Kidney glomerular epithelial cell (primary cell): ENCODE results near the gene MAST4.

ENCODE experiments used
- DNase-seq: peaks from one replicate; lab custom pipeline; 2025; lab: John Stamatoyannopoulos, UW

MAST4 gene

DNA sequence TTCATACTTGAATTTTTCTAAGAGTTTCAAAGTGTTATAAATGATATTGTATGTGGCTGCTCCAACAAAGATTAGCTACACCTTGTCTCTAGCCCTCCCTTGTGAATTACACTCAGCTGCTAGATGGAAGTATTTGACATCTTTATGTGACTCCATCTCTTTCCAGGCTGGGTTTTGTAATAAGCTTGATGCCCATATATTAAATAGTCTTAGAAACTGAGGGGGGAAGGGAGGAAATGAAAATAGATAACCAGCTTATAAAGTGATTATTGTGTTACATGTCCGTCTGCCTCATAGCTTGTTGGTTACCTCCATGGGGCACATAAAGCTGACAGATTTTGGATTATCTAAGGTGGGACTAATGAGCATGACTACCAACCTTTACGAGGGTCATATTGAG lies 537.0 kb downstream of the MAST4 start:
- no peak for DNase-seq

GRCh38 chr5:67133776-67134175 lies 537.6 kb downstream of the MAST4 start:
- DNase-seq = no peak

DNA sequence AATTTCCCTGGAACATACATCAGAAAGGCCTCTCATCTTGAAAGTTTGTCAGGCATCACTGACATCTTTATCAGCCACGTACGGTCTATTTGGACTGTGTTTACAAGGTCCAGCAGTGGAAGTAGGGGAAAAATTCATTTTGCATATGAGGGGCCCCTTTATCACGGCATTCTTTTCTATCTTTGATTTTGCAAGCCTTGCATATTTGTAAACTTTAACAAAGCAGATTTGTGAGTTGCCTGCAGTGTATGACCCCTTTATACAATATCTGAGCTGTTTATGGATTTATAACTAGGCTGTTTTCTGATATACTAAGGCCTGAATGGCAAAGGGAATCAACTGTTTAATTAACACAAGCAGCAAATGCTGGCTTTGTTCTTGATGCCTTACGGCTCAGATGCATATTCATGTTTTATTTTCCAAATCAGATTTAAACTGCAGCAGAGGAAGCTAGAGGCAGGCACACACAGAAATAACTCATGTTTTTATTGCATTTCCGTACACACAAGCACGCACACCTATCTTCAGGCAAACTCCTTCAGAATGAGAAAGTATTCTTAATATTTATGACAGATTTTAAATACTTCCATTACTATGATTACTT lies 539.3 kb downstream of the MAST4 start:
- no peak for DNase-seq

- no peak for DNase-seq
These were observed 542.8 kb downstream of the MAST4 start for GRCh38 chr5:67139030-67139429.

DNA sequence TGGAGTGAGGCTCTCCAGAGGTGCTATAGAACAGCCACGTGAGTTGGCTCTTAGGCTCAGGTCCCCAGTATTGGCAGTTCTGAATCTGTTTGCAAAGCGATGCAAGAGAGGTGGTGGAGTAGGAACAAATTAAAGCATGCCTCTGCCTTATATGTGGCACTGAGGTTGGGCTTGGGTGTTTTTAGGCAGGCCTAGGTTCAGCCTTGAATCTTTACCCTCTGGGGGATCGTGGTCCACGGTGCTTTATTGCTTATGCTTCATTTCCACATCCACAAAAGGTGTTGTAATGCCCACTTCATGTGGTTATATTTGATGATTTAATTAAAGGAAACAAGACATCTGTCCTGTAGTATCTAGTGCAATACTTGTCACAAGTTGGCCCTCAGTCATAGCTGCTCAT lies 544.2 kb downstream of the MAST4 start:
- no peak for DNase-seq

DNA sequence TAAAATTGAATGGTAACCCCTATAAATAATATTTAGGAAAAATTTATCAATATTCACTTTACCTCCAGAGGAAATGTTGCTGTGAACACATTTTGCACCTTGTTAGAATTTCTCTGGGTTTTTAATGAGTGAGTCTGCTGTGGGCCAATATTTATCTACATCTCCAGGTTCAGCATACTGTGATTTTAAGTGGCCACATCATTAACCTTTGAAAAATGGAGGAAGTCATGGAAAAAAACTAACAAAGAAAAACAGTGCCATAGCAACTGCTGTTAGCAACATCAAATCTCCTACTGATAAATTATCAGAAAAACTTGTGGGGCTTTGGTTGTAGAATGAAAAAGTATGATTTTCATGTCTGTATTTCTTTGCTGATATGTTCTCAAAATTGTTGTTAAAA lies 545.5 kb downstream of the MAST4 start:
- no peak for DNase-seq

DNA sequence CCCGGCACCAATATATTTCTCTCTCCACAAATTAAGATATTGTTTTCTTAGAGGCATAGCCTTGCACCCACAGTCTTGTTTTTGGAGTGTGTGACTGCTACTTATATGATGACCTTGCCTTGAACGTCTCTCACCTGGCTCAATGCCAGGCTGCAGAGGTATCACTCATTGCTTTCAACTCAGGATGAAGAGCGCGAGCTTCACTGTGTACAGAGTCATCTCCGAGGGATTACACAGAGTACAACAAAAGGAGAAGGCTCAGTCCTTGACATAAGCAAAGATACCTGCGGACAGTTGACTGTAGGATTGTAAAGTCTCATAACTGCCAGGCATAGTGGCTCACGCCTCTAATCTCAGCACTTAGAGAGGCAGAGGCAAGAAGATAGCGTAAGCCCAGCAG lies 546.6 kb downstream of the MAST4 start:
- DNase-seq = no peak

DNA sequence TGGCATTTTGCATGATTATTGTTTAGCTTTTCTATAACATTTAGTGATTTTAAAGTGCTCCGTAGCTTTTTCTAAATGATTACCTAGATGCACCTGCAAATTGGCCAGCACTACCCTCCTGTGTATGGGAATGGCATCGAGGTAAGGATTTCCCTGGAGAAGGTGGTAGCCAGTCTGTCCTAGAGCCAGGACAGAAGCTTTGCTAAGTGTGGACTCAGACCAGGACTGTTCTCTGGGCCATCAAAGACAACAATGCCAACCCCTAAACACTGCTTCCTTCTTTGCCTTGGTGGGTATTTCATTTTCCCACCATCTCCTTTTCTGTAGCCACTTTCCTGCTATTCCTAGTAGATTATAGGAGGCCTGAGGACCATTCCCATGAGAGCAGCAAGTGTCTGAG lies 547.4 kb downstream of the MAST4 start:
- no peak for DNase-seq

- DNase-seq = no peak
These were observed 548.0 kb downstream of the MAST4 start for GRCh38 chr5:67144183-67144639.

- DNase-seq = no peak
These were observed 550.4 kb downstream of the MAST4 start for GRCh38 chr5:67146574-67146973.

GRCh38 chr5:67146981-67147380 lies 550.8 kb downstream of the MAST4 start:
- no peak for DNase-seq

DNA sequence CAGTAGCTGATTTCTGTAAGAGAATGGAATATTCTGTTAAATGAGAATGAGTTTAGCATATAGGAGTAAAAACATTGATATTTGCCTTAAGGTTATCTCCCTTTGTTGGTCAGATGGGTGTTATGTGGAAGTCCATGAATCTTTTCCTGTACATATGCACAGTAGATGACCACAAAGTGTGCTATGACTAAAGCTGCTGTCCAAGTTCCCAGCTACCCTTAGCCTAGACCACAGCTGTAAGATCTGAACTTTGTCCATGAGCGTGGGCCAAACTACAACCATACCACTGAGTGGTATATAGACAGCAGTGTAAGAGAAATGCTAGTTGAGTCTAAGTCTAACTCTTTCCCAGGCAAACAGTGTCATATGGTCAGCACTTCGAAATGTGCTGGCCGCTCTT lies 551.6 kb downstream of the MAST4 start:
- DNase-seq = no peak

GRCh38 chr5:67149057-67149950 lies 553.1 kb downstream of the MAST4 start:
- DNase-seq = no peak

- no peak for DNase-seq
These were observed 553.8 kb downstream of the MAST4 start for GRCh38 chr5:67149951-67150523.

DNA sequence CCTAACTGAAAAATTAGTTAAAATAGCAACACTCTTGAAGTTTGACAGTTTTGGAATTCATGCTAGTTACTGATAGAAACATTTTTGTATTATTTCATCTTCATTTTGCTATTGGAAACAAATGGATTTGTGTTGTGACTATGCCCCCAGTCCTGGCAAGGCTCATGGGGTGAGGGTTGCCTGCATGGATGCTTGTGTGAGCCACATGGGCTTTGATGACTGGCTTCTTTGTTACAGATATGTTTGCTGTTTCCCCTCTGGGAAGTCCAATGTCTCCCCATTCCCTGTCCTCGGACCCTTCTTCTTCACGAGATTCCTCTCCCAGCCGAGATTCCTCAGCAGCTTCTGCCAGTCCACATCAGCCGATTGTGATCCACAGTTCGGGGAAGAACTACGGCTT lies 556.2 kb downstream of the MAST4 start:
- no peak for DNase-seq

DNA sequence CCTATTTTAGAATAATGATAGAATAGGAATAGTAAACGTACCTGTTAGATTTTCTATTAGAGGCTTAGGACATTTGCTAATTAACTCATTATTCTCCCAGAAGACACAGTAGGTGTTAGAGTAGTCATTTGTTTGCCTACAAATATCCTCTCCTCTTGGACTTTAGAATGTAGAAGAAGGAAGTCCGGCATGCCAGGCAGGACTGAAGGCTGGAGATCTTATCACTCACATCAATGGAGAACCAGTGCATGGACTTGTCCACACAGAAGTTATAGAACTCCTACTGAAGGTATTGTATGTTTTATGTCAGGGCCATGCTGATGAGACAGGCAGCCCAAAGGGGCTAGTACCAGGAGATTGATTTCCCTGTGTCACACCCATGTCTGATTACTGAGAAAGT lies 557.1 kb downstream of the MAST4 start:
- DNase-seq = no peak

DNA sequence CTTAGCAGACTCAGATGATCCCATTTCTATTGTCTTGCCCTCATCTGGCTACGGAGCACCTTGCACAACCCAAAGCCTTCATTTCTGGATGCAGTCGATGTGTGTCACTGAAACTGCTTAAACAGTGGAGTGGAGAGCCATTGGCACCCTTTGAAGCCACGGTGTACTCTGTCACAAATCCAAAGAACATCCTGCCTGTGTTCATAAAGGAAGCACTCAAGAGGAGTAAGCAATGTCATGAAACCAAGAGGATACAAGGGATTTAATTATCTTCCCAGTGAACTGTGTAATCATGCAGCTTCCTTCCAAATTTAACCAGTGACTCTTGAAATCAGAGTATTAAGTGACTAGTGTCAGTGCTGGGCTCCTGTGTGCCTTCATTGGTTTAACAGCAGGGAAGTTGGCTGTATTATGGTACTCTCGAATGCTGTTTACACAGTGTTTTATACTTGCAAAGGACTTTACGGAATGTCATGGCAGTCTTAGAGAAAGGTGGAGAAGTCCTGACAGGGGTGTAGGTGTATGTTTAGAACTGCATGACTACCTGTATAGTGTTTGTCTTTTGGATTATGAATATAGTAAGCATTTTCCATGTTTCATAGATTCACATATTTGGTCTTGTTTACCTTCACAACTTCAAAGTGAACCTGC lies 558.5 kb downstream of the MAST4 start:
- no peak for DNase-seq

- no peak for DNase-seq
These were observed 560.9 kb downstream of the MAST4 start for GRCh38 chr5:67156976-67157583.

- no peak for DNase-seq
These were observed 564.1 kb downstream of the MAST4 start for GRCh38 chr5:67160272-67160671.

DNA sequence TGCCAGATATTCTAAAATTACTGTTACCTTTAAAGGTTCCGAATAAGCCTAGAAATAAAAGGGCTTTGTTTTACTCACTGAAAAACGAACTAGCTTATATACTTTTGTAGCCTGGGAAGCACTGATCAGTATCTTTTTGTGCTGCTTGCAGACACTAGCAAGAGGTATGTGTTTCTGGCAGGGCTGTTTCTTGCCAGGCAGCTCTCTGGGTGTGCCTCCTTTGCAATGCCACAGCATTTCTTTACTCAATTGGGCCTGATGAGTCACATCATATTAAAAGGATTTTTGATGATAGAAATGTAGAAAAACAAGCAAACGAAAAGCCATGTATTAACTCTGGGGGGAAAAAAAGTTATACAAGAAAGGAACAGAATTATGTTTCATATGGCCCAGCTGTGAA lies 564.8 kb downstream of the MAST4 start:
- DNase-seq = no peak

- DNase-seq = no peak
These were observed 565.6 kb downstream of the MAST4 start for GRCh38 chr5:67161767-67162166.

- DNase-seq = no peak
These were observed 567.1 kb downstream of the MAST4 start for GRCh38 chr5:67163231-67163756.
